Endothelial cell of hepatic sinusoid (primary cell): ENCODE data around the gene IL15.
"Not testable (repeated sequence)": the region's sequence is repeated elsewhere in the genome, so short reads cannot be mapped to it uniquely, and the experiment has no call there.

Experiments used
- in situ Hi-C: cut with HindIII; loops from 2 replicates; pipeline ENCODE4 v1.10.0; 2017; ENCODE audit warnings: low sequenced_read_pairs

The IL15 gene

GRCh38 chr4:141636082-141636770 is at the start of gene IL15:
Gene IL15, plus strand, starts transcription at chr4:141636583. Its CDS starts 82,882 bp downstream, at chr4:141719465.
- in situ Hi-C loops, result no loop called here

- in situ Hi-C loops, result no loop called here
Measured at GRCh38 chr4:141587897-141588296, 48.5 kb upstream of the IL15 start.

- in situ Hi-C loops, result no loop called here
Measured at GRCh38 chr4:141595531-141595930, 40.9 kb upstream of the IL15 start.

- in situ Hi-C loops, result no loop called here
Measured at GRCh38 chr4:141599853-141600252, 36.5 kb upstream of the IL15 start.

GRCh38 chr4:141604683-141605082 is 31.7 kb upstream of the IL15 start:
- in situ Hi-C loops, result not testable (repeated sequence)

- in situ Hi-C loops, result no loop called here
Measured at GRCh38 chr4:141605425-141605856, 30.9 kb upstream of the IL15 start.

- in situ Hi-C loops, result no loop called here
Measured at GRCh38 chr4:141609243-141609642, 27.1 kb upstream of the IL15 start.

- in situ Hi-C loops, result no loop called here
Measured at GRCh38 chr4:141610365-141610764, 26.0 kb upstream of the IL15 start.

GRCh38 chr4:141614878-141615586 is 21.4 kb upstream of the IL15 start:
- in situ Hi-C loops, result no loop called here

- in situ Hi-C loops, result not testable (repeated sequence)
Measured at GRCh38 chr4:141615587-141615918, 20.8 kb upstream of the IL15 start.

- in situ Hi-C loops, result no loop called here
Measured at GRCh38 chr4:141620715-141621114, 15.7 kb upstream of the IL15 start.

GRCh38 chr4:141625023-141625422 is 11.4 kb upstream of the IL15 start:
- in situ Hi-C loops, result loop anchor here (5.0 kb wide), 1 partner anchor 92 kb away; no protein-coding TSS in a partner anchor

GRCh38 chr4:141630854-141631253 is 5.5 kb upstream of the IL15 start:
- in situ Hi-C loops, result no loop called here

GRCh38 chr4:141635736-141636081 is 674 bp upstream of the IL15 start:
- in situ Hi-C loops, result no loop called here

- in situ Hi-C loops, result no loop called here
Measured at GRCh38 chr4:141636771-141637460, 533 bp downstream of the IL15 start.

- in situ Hi-C loops, result no loop called here
Measured at GRCh38 chr4:141637565-141637964, 1.2 kb downstream of the IL15 start.

- in situ Hi-C loops, result no loop called here
Measured at GRCh38 chr4:141638230-141638629, 1.8 kb downstream of the IL15 start.

GRCh38 chr4:141640696-141641095 is 4.3 kb downstream of the IL15 start:
- in situ Hi-C loops, result no loop called here

GRCh38 chr4:141642063-141642462 is 5.7 kb downstream of the IL15 start:
- in situ Hi-C loops, result no loop called here

GRCh38 chr4:141642711-141643110 is 6.3 kb downstream of the IL15 start:
- in situ Hi-C loops, result no loop called here

GRCh38 chr4:141643557-141643956 is 7.2 kb downstream of the IL15 start:
- in situ Hi-C loops, result no loop called here
